LNCAP (cell line): ENCODE measurements around the gene PAM16.

ENCODE experiments used
- CTCF ChIP-seq: fragments of 450-650 bp; IDR thresholded peaks from 2 replicates; pipeline ENCODE4 v1.5.1; 2017; ENCODE audit warnings: mild to moderate bottlenecking

Gene PAM16

GRCh38 chr16:4328782-4329775 is 22.0 kb downstream of the PAM16 start:
- no peak for TF ChIP-seq CTCF

GRCh38 chr16:4328046-4328781 is 22.9 kb downstream of the PAM16 start:
- no peak for TF ChIP-seq CTCF

GRCh38 chr16:4327386-4328045 is 23.6 kb downstream of the PAM16 start:
- TF ChIP-seq CTCF, result no peak

- TF ChIP-seq CTCF, result no peak
These were observed 25.8 kb downstream of the PAM16 start for GRCh38 chr16:4325253-4325758.

- TF ChIP-seq CTCF, result no peak
These were observed 26.4 kb downstream of the PAM16 start for GRCh38 chr16:4324492-4325252.

- no peak for TF ChIP-seq CTCF
These were observed 27.2 kb downstream of the PAM16 start for GRCh38 chr16:4323845-4324488.
